Natural killer cell (primary cell): ENCODE measurements around the gene RFX2. TPM values are rescaled to one million over a fixed set of nuclear protein-coding genes. Genes with fewer than 3 reads are reported as not detected.

Experiments
- ATAC-seq, 3 donors: fragments of 150-1000 bp in 2 of 3; fragments of 200-7000 bp in 1 of 3; cut with Tn5 transposase; 1 replicate in 1 of 3; 2 replicates in 2 of 3; pipeline ENCODE4 v1.10.0; 2021; ENCODE audit warnings: mild to moderate bottlenecking in 2 of 3, moderate library complexity in 2 of 3
- DNase-seq, 2 donors: peaks; one replicate each; pipeline versions ENCODE4 v3.0.0 to v3.0.0-alpha.2; 2013 to 2021; ENCODE audit warnings: mixed read lengths in 1 of 2
- H3K27ac ChIP-seq: one replicate; pipeline ENCODE4 v1.5.1; 2013; ENCODE audit warnings: mild to moderate bottlenecking, low read length
- H3K27me3 ChIP-seq: one replicate; pipeline ENCODE4 v1.6.1; 2013; ENCODE audit warnings: low read length; ENCODE audit not compliant: control insufficient read depth, insufficient read depth
- H3K36me3 ChIP-seq: one replicate; pipeline ENCODE4 v1.6.1; 2013; ENCODE audit warnings: low read length; ENCODE audit not compliant: control insufficient read depth, insufficient read depth
- H3K4me1 ChIP-seq: one replicate; pipeline ENCODE4 v1.6.1; 2013; ENCODE audit warnings: low read length; ENCODE audit not compliant: control insufficient read depth, insufficient read depth
- H3K4me3 ChIP-seq: one replicate; pipeline ENCODE4 v1.5.1; 2013; ENCODE audit warnings: low read length
- H3K9me3 ChIP-seq: one replicate; pipeline ENCODE4 v1.6.1; 2013; ENCODE audit warnings: low read length; ENCODE audit not compliant: control insufficient read depth, insufficient read depth
- H3K27ac Mint-ChIP-seq, 2 donors: one replicate each; pipeline ENCODE4 v1.8.0; 2022; ENCODE audit warnings: mild to moderate bottlenecking in 2 of 2, mixed read lengths in 2 of 2, moderate library complexity in 1 of 2
- H3K27me3 Mint-ChIP-seq, 2 donors: one replicate each; pipeline ENCODE4 v1.8.0; 2022; ENCODE audit warnings: low read depth in 2 of 2, mixed read lengths in 2 of 2
- H3K36me3 Mint-ChIP-seq: one replicate; pipeline ENCODE4 v1.8.0; 2022; ENCODE audit warnings: mixed read lengths
- H3K4me1 Mint-ChIP-seq, 2 donors: one replicate each; pipeline ENCODE4 v1.8.0; 2022; ENCODE audit warnings: mixed read lengths in 2 of 2
- H3K4me3 Mint-ChIP-seq: one replicate; pipeline ENCODE4 v1.8.0; 2022; ENCODE audit warnings: mild to moderate bottlenecking, moderate library complexity, mixed read lengths
- H3K9me3 Mint-ChIP-seq, 2 donors: one replicate each; pipeline ENCODE4 v1.8.0; 2022; ENCODE audit warnings: mixed read lengths in 2 of 2
- CTCF ChIP-seq: fragments of 200-600 bp; IDR thresholded peaks from one replicate; pipeline ENCODE4 v1.8.0; 2022; ENCODE audit warnings: antibody characterized with exemption
- WGBS: methylation state at CpG from one replicate; pipeline ENCODE4 v1.1.7; 2013; ENCODE audit warnings: missing lambda C conversion rate; ENCODE audit not compliant: insufficient coverage; 5-methylcytosine and 5-hydroxymethylcytosine counted together
- intact Hi-C: fragments of 100-400 bp; cut with micrococcal nuclease; formaldehyde crosslinking; loops from one replicate; pipeline ENCODE4 v1.14.2; 2022
- total RNA-seq, 4 donors: library from RNA; stranded (reverse); fragments of 120-200 nt in 1 of 4; gene quantifications; one replicate each; pipeline versions ENCODE4 v1.2.3 to v1.2.4, GENCODE V29; 2013 to 2022

RFX2 gene
- total RNA-seq, 3 donors from 2014 or later (not counting 1 experiment from before 2014, with no cell fraction given), result 2.4 to 4.6 (median 4.1) TPM

- Mint-ChIP-seq H3K9me3 (peaks cover 6% of the 10 kb centered on the region in 2 donors), H3K4me1 (peaks cover 14 to 15% of the 10 kb centered on the region in 2 donors), H3K27me3 (peaks cover 0 to 3% of the 10 kb centered on the region in 2 donors), H3K27ac (no peak overlapping the region), H3K36me3 (peaks cover 8% of the 10 kb centered on the region), H3K4me3 (no peak overlapping the region)
- Histone ChIP-seq H3K4me1 (peaks cover 7% of the 10 kb centered on the region), H3K27ac (no peak overlapping the region), H3K9me3 (no peaks in the 10 kb centered on the region), H3K27me3 (no peaks in the 10 kb centered on the region), H3K4me3 (no peak overlapping the region), H3K36me3 (no peaks in the 10 kb centered on the region)
- no peak for DNase-seq
- ATAC-seq, result no peak
- intact Hi-C loops, result no loop called here
- TF ChIP-seq CTCF, result no peak
- 77% methylated on average over 2 of the region's 4 CpGs for WGBS
These were observed 12.4 kb downstream of the RFX2 start for GRCh38 chr19:6097911-6098310.

- Mint-ChIP-seq H3K4me1 (peaks cover 10% of the 10 kb centered on the region in 2 donors), H3K36me3 (peaks cover 8% of the 10 kb centered on the region), H3K27me3 (peaks cover 16% of the 10 kb centered on the region in 2 donors), H3K9me3 (peaks cover 6% of the 10 kb centered on the region in 2 donors), H3K4me3 (no peak overlapping the region), H3K27ac (no peak overlapping the region)
- H3K27me3 ChIP-seq, result no peaks in the 10 kb centered on the region
- no peak overlapping the region for H3K4me3 ChIP-seq
- intact Hi-C loops, result no loop called here
- no peaks in the 10 kb centered on the region for H3K9me3 ChIP-seq
- DNase-seq, result no peak
- no peaks in the 10 kb centered on the region for H3K36me3 ChIP-seq
- WGBS, result 96% methylated on average over 4 of the region's 4 CpGs
- no peak for TF ChIP-seq CTCF
- H3K27ac ChIP-seq, result no peak overlapping the region
- ATAC-seq, result no peak
- H3K4me1 ChIP-seq, result peaks cover 7% of the 10 kb centered on the region
These were observed 14.5 kb downstream of the RFX2 start for GRCh38 chr19:6095760-6096159.

GRCh38 chr19:6092329-6093286 lies 17.7 kb downstream of the RFX2 start:
- WGBS, result 85% methylated on average over 40 of the region's 40 CpGs

More at GRCh38 chr19:6092329-6093286, 17.7 kb downstream of the RFX2 start:
- Histone ChIP-seq H3K4me3 (no peak overlapping the region), H3K9me3 (no peaks in the 10 kb centered on the region), H3K4me1 (peaks cover 8% of the 10 kb centered on the region), H3K36me3 (no peaks in the 10 kb centered on the region), H3K27ac (no peak overlapping the region), H3K27me3 (no peaks in the 10 kb centered on the region)
- peaks cover 7 to 8% of the 10 kb centered on the region in 2 donors for H3K4me1 Mint-ChIP-seq
- ATAC-seq (no peak), DNase-seq (no peak)
- H3K36me3 Mint-ChIP-seq, result no peaks in the 10 kb centered on the region
- H3K27ac Mint-ChIP-seq, result no peak overlapping the region
- TF ChIP-seq CTCF, result no peak
- intact Hi-C loops, result no loop called here
- H3K4me3 Mint-ChIP-seq, result no peak overlapping the region
- H3K9me3 Mint-ChIP-seq, result no peaks in the 10 kb centered on the region
- H3K27me3 Mint-ChIP-seq, result peaks cover 28 to 37% of the 10 kb centered on the region in 2 donors
